DOHH2 (cell line): ENCODE results near the gene FOXD2.
"Not testable (repeated sequence)": the region's sequence is repeated elsewhere in the genome, so short reads cannot be mapped to it uniquely, and the experiment has no call there.

Experiments
- H3F3A ChIP-seq: fragments of 200-600 bp; sonication (generic), shearing (Covaris generic); 2 replicates; pipeline ENCODE4 v1.6.0; 2016; ENCODE audit warnings: antibody characterized with exemption, mild to moderate bottlenecking; ENCODE audit not compliant: control insufficient read depth, insufficient read depth
- H3K27ac ChIP-seq: fragments of 200-600 bp; sonication (generic); 2 replicates; pipeline ENCODE4 v1.5.1; 2014; ENCODE audit warnings: low read depth, mild to moderate bottlenecking, low read length, moderate library complexity
- H3K27me3 ChIP-seq: fragments of 200-600 bp; sonication (generic); 2 replicates; pipeline ENCODE4 v1.6.1; 2014; ENCODE audit warnings: mild to moderate bottlenecking, low read length, mixed read lengths; ENCODE audit not compliant: control insufficient read depth
- H3K36me3 ChIP-seq: fragments of 200-600 bp; sonication (generic); 2 replicates; pipeline ENCODE4 v1.6.1; 2014; ENCODE audit warnings: mild to moderate bottlenecking, low read length, moderate library complexity, mixed read lengths; ENCODE audit not compliant: control insufficient read depth
- H3K4me1 ChIP-seq: fragments of 200-600 bp; sonication (generic); 2 replicates; pipeline ENCODE4 v1.6.1; 2014; ENCODE audit warnings: mild to moderate bottlenecking, low read length, mixed read lengths; ENCODE audit not compliant: control insufficient read depth
- H3K4me2 ChIP-seq: fragments of 200-600 bp; sonication (generic); 2 replicates; pipeline ENCODE4 v1.6.0; 2014; ENCODE audit warnings: mild to moderate bottlenecking, low read length, moderate library complexity
- H3K4me3 ChIP-seq: fragments of 200-600 bp; sonication (generic); 2 replicates; pipeline ENCODE4 v1.5.1; 2014; ENCODE audit warnings: mild to moderate bottlenecking, low read length, mixed read lengths
- H3K79me2 ChIP-seq: fragments of 200-600 bp; sonication (generic); 2 replicates; pipeline ENCODE4 v1.6.1; 2014; ENCODE audit warnings: mild to moderate bottlenecking, low read length, mixed read lengths; ENCODE audit not compliant: control insufficient read depth
- H3K9me2 ChIP-seq: fragments of 200-600 bp; sonication (generic); replicated peaks from 2 replicates; pipeline ENCODE4 v1.6.1; 2014; ENCODE audit warnings: mild to moderate bottlenecking, low read length, mixed read lengths; ENCODE audit not compliant: control insufficient read depth
- H3K9me3 ChIP-seq: fragments of 200-600 bp; sonication (generic); 2 replicates; pipeline ENCODE4 v1.6.1; 2014; ENCODE audit warnings: antibody characterized with exemption, low read length, mixed read lengths; ENCODE audit not compliant: control insufficient read depth, insufficient read depth
- H4K20me1 ChIP-seq: fragments of 200-600 bp; sonication (generic); 2 replicates; pipeline ENCODE4 v1.6.0; 2014; ENCODE audit warnings: low read depth, mild to moderate bottlenecking, antibody characterized with exemption, low read length, moderate library complexity; ENCODE audit not compliant: control insufficient read depth, insufficient read depth
- EZH2phosphoT487 ChIP-seq: fragments of 200-600 bp; sonication (generic); IDR thresholded peaks from 2 replicates; pipeline ENCODE4 v1.6.1; 2017; ENCODE audit warnings: borderline replicate concordance, mild to moderate bottlenecking, antibody characterized with exemption, low read length, moderate library complexity, mixed read lengths
- TF ChIP-seq, protein P1 (sequence below): fragments of 200-600 bp; sonication (generic); IDR thresholded peaks from one replicate; pipeline ENCODE4 v1.5.1; 2014; ENCODE audit warnings: antibody characterized with exemption, mild to moderate bottlenecking, low read depth, low read length; ENCODE audit not compliant: poor library complexity, severe bottlenecking

Gene FOXD2

GRCh38 chr1:47450606-47451005, 12.8 kb downstream of the FOXD2 start:
- TF ChIP-seq, protein P1, sequence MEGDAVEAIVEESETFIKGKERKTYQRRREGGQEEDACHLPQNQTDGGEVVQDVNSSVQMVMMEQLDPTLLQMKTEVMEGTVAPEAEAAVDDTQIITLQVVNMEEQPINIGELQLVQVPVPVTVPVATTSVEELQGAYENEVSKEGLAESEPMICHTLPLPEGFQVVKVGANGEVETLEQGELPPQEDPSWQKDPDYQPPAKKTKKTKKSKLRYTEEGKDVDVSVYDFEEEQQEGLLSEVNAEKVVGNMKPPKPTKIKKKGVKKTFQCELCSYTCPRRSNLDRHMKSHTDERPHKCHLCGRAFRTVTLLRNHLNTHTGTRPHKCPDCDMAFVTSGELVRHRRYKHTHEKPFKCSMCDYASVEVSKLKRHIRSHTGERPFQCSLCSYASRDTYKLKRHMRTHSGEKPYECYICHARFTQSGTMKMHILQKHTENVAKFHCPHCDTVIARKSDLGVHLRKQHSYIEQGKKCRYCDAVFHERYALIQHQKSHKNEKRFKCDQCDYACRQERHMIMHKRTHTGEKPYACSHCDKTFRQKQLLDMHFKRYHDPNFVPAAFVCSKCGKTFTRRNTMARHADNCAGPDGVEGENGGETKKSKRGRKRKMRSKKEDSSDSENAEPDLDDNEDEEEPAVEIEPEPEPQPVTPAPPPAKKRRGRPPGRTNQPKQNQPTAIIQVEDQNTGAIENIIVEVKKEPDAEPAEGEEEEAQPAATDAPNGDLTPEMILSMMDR = no peak
- no peak for TF ChIP-seq EZH2phosphoT487
- H3F3A ChIP-seq = no peaks in the 10 kb centered on the region
- H3K4me1 ChIP-seq = no peaks in the 10 kb centered on the region
- no peaks in the 10 kb centered on the region for H3K79me2 ChIP-seq
- H3K4me3 ChIP-seq = no peak overlapping the region
- no peak overlapping the region for H3K4me2 ChIP-seq
- H3K9me3 ChIP-seq = no peaks in the 10 kb centered on the region
- H4K20me1 ChIP-seq = no peaks in the 10 kb centered on the region
- H3K27me3 ChIP-seq = peaks cover 27% of the 10 kb centered on the region
- H3K9me2 ChIP-seq = no peaks in the 10 kb centered on the region
- no peak overlapping the region for H3K27ac ChIP-seq
- H3K36me3 ChIP-seq = no peaks in the 10 kb centered on the region

DNA sequence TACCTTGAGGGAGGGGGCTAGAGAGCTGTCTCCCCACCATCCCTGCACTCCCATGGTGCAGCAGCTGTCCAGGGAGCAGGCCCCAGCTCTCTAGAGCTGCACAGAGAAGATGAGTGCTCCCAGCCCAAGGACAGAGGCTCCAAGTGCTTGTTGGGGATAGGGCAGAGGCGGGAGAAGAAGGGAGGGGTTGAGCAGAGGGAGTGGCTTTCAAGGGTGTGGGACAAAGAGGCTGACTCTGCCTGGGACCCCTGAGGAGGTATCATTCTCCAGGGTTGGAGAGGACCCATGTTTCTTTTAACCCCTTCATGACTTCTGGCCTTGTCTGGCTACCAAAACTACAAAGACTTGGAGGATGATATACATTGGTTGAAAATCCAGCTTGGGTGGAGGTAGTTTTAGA, 14.6 kb downstream of the FOXD2 start:
- Histone ChIP-seq H3F3A (no peaks in the 10 kb centered on the region), H3K27me3 (peaks cover 8% of the 10 kb centered on the region)

DNA sequence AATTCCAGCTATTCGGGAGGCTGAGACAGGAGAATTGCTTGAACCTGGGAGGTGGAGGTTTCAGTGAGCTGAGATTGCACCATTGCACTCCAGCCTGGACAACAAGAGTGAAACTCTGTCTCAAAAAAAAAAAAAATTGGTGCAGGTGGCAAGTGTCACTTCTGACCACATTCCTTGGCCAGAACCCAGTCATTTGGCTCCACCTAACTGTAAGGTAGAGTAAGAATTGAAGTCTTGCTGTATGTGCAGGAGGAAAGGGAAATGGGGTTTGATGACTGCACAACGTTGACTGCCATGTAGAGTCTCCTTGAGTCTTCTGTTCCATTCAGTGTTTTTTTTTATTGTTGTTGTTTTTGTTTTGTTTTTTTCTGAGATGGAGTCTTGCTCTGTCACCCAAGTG, 16.1 kb downstream of the FOXD2 start:
- H3K79me2 ChIP-seq, H3K27me3 ChIP-seq, H3K9me3 ChIP-seq, H4K20me1 ChIP-seq, H3K4me3 ChIP-seq, H3K36me3 ChIP-seq, H3K9me2 ChIP-seq, H3F3A ChIP-seq, H3K27ac ChIP-seq, H3K4me2 ChIP-seq, H3K4me1 ChIP-seq: not testable (repeated sequence)

More for the DNA sequence above, 14.6 kb downstream of the FOXD2 start:
- Histone ChIP-seq H3K79me2 (no peaks in the 10 kb centered on the region), H3K4me2 (no peak overlapping the region), H3K4me1 (no peaks in the 10 kb centered on the region), H3K36me3 (no peaks in the 10 kb centered on the region), H3K9me2 (no peaks in the 10 kb centered on the region), H3K9me3 (no peaks in the 10 kb centered on the region), H4K20me1 (no peaks in the 10 kb centered on the region), H3K4me3 (no peak overlapping the region), H3K27ac (no peak overlapping the region)
- TF ChIP-seq EZH2phosphoT487 = no peak
- TF ChIP-seq, protein P1 = no peak

DNA sequence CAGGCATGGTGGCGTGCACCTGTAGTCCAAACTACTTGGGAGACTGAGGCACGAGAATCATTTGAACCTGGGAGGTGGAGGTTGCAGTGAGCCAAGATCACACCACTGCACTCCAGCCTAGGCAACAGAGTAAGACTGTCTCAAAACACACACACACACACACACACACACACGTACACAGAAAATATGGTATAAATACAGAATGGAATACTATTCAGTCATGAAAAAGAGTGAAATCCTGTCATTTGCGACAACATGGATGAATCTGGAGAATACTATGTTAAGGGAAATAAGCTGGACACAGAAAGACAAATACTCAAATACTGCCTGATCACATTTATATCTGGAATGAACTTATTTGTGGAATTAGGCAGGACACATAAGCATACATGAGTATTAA, 18.4 kb downstream of the FOXD2 start:
- peaks cover 4% of the 10 kb centered on the region; the same call in 1 of the 2 replicates for H3K27me3 ChIP-seq
- H3K27ac ChIP-seq = no peak overlapping the region
- H3K4me3 ChIP-seq = no peak overlapping the region
- no peaks in the 10 kb centered on the region for H3K9me2 ChIP-seq
- H3K36me3 ChIP-seq = no peaks in the 10 kb centered on the region
- no peaks in the 10 kb centered on the region for H3K9me3 ChIP-seq
- H3K4me1 ChIP-seq = no peaks in the 10 kb centered on the region
- TF ChIP-seq, protein P1 = no peak
- no peak for TF ChIP-seq EZH2phosphoT487
- 0 out of 2 replicates have a peak, but pooled peaks cover 3% of the 10 kb centered on the region for H4K20me1 ChIP-seq
- H3F3A ChIP-seq = no peaks in the 10 kb centered on the region
- no peaks in the 10 kb centered on the region for H3K79me2 ChIP-seq
- H3K4me2 ChIP-seq = no peak overlapping the region

DNA sequence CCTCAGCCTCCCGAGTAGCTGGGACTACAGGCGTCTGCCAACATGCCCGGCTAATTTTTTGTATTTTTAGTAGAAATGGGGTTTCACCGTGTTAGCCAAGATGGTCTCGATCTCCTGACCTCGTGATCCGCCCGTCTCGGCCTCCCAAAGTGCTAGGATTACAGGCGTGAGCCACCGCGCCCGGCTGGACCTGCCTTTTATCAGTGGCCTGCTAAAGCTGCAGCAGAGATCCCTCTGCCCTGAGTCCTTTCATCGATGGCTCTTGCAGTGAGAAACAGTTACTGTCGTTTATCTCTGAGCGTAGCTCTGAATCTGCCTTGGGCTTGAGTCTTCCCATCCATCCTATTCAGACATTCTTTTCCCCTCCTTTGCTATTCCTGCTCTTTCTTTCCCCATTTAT, 19.7 kb downstream of the FOXD2 start:
- H3K27ac ChIP-seq, H3F3A ChIP-seq, H3K79me2 ChIP-seq, H3K27me3 ChIP-seq, H3K4me1 ChIP-seq, H3K36me3 ChIP-seq, H3K9me3 ChIP-seq, H3K9me2 ChIP-seq, H3K4me2 ChIP-seq, H4K20me1 ChIP-seq, H3K4me3 ChIP-seq: not testable (repeated sequence)
